ENCODE measurements around the gene CDK13.
"Not testable (repeated sequence)": the region's sequence is repeated elsewhere in the genome, so short reads cannot be mapped to it uniquely, and the experiment has no call there.

The CDK13 gene

DNA sequence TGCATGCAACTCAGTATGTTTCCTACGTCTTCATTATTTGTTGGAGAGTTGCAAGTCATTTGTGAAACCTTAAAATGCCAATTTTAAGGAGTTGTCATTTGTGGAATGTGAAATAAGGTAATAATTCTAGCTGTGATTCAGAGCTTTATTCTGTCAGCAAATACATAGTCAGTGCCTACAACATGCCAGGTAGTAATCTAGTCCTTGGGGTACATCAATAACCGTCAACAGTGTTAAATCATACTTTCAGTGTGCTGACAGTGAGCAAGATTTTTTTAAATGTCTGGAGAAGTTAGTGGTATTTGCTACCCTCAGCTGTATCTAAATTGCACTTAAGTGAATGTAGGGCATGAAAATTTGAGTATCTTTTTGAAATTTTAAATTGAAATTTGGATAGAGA lies 147.7 kb downstream of the CDK13 start:
- DNase-seq (ENCODE audit: low read depth in 2 of 3, low spot score in 1 of 3): no peak

DNA sequence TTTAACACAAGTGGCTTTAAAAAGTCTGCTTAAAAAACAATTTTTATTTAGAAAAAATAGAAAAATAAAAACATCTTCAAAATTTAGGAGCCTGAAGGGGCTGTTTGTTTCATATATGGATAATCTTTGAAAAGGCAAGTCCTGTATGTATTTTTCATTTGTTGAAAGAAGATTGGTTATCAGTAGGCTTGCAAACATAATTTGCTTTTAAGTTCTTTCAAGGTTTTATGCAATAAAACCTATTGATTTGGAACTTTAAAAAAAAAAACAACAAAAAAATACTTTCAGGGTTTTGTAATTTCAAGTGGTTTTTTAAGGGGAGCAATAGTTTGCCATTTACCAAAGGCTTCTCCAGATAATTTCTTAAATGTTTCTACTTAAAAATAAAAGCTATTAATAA lies 148.8 kb downstream of the CDK13 start:
- no peak for DNase-seq (ENCODE audit: low read depth in 2 of 3, low spot score in 1 of 3)

DNA sequence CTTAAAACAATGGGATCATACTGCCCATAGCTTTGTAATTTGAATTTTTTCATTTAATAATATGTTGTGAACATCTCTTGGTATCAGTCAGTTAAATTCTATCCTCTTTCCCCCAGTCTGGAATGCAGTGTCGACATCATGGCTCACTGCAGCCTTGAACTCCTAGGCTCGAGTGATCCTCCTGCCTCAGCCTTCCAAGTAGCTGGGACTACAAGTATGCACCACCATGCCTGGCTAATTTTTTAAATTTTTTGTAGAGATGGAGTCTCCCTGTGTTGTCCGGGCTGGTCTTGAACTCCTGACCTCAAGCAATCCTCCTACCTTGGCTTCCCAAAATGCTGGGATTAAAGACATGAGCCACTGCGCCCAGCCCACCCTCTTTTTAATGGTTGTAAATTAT lies 149.8 kb downstream of the CDK13 start:
- DNase-seq (ENCODE audit: low read depth in 2 of 3, low spot score in 1 of 3): no peak

DNA sequence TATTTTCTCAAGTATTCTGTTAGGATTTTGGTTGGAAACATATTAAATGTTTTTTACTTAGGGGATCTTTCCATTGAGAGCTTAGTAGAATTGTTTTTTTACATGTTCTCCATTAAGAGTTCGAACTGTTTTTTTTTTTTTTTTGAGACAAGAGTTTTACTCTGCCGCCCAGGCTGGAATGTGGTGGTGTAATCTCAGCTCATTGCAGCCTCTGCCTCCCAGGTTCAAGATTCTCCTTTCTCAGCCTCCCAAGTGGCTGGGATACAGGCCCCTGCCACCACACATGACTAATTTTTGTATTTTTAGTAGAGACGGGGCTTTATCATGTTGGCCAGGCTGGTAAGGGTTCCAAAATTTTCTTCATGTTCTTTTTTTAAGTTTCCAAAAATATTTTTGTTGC lies 151.1 kb downstream of the CDK13 start:
- no peak for DNase-seq (ENCODE audit: low read depth in 2 of 3, low spot score in 1 of 3)

DNA sequence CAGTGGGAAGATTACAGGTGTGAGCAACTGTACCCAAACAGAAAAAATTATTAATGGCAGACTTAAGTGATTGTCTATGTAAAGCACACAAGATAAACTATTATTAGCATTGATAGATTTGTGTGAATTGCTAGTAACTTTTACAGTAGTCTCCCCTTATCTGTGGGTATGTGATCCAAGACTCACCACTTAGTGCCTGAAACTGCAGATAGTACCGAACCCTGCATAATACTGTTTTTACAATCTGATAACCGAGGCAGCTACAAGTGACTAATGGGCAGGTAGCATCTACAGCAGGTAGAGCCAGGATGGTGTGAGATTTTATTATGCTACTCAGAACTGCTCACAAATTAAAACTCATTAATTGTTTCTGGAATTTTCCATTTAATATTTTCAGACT lies 152.8 kb downstream of the CDK13 start:
- DNase-seq (ENCODE audit: low read depth in 2 of 3, low spot score in 1 of 3): no peak

DNA sequence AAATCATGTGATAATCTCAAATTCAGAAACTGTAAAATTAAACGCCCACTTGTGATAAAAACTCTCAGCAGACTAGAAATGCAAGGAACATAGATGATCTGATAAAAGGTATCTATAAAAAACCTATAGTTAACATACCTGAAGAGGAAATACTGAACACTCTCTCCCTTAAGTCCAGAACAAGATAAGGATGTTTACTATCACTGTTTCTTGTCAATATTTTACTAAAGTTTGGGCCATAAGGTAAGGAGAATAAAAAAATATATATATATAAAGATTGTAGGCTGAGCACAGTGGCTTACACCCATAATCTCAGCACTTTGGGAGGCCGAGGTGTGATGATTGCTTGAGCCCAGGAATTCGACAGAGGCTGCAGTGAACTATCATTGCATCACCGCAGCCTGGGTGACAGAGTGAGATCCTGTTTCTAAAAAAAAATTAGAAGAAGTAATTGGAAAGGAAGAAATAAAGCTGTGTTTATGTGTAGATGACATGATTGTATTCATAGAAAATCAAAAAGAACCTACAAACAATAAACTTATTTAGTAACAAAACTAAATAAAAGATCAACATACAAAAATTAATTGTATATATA lies 155.9 kb downstream of the CDK13 start:
- DNase-seq (ENCODE audit: low read depth in 2 of 3, low spot score in 1 of 3): no peak

DNA sequence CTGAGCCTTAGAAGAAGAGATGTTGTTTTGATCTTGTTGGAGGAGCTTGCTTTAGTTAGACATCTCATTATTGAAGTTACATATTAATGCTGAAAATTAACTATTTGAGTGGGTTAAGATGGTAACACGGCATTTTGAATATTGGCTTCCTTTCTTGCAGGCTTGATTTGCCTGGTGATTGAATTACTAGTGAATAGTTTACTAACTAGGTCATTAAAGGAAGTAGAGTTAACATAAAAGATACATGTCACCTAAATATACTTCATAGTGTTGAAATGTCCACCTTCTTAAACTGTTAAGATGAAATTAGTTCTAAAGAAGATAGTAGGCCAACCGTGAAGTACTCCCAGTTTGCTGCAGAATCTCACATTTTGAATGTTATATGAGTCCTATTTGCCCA lies 165.9 kb downstream of the CDK13 start:
- no peak for DNase-seq (ENCODE audit: low read depth in 2 of 3, low spot score in 1 of 3)

DNA sequence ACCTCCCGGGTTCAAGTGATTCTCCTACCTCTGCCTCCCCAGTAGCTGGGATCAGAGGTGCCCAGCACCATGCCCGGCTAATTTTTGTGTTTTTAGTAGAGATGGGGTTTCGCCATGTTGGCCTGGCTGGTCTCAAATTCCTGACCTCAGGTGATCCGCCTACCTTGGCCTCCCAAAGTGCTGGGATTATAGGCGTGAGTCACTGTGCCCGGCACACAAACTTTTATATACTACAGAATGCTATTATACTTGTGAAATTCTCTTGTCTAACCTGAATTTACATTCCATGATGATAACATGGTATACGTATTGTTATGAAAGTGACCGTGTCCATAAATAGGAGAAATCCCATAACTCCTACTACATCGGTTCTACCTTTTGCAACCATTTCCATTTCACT lies 167.1 kb downstream of the CDK13 start:
- not testable (repeated sequence) for DNase-seq (ENCODE audit: low read depth in 2 of 3, low spot score in 1 of 3)

DNA sequence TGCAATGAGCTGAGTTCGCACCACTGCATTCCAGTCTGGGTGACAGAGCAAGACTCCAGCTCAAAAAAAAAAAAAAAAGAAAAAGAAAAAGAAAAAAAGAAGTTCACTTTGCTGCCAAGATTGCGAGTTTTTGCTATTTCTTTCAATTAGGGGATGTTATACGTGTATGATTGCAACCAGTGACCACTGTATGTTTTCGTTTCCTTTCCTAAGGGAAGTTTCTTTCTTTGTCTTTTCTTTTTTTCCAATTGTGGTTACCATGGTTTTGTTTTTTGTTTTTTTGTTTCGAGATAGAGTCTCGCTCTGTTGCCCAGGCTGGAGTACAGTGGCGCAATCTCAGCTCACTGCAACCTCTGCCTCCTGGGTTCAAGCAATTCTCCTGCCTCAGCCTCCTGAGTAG lies 168.1 kb downstream of the CDK13 start:
- not testable (repeated sequence) for DNase-seq (ENCODE audit: low read depth in 2 of 3, low spot score in 1 of 3)

DNA sequence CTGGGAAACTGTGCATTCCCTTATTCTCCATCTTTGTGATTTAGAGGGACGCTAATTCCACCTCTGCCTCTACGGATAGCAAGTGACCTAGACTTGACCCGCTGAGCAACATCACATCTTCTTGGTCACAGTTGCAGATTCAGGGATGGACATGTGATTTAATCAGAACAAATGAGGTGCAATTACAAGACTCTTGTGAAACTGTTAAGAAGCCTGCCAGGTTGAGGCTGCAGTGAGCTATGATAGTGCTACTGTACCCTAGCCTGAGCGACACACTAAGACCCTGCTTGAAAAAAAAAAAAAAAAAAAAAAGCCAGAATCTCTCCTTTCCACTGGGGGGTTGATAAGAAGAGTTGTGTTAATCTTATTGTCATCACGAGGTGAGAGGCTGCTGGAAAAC lies 170.0 kb downstream of the CDK13 start:
- DNase-seq (ENCODE audit: low read depth in 2 of 3, low spot score in 1 of 3): no peak

DNA sequence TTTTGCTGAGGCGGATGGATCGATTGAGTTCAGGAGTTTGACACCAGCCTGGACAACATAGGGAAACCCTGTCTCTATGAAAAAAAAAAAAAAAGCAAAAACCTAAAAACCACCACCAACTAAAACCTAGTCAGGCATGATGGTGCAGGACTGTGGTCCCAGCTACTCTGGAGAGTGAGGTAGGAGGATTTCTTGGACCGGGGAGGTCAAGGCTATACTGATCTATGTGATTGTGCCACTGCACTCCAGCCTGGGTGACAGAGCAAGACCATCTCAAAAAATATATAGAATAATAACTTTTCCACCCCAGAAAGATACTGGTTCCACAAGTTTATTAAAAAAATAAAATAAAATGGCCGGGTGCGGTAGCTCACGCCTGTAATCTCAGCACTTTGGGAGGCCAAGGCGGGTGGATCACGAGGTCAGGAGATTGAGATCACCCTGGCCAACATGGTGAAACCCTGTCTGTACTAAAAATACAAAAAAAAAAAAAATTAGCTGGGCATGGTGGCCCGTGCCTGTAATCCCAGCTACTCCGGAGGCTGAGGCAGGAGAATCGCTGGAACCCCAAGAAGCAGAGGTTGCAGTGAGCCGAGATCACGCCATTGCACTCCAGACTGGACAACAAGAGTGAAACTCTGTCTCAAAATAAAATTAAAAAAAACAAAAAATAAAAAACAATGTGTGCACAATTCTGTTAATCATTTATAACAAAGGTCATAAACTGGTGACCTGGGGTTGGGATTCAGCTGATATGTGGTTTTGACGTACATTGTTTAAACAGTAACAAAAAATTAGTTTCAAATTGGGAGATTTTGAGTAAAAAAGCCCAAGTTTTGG lies 172.3 kb downstream of the CDK13 start:
- DNase-seq (ENCODE audit: low read depth in 2 of 3, low spot score in 1 of 3): not testable (repeated sequence)

DNA sequence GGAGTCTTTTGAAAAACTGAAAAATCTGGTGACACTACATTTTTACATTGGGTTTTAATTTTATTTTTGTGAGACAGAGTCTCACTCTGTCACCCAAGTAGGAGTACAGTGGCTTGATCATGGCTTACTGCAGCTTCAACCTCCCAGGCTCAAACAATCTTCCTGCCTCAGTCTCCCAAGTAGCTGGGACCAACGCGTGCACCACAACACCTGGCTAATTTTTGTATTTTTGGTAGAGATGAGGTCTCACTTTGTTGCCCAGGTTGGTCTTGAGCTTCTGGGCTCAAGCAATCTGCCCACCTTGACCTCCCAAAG lies 172.8 kb downstream of the CDK13 start:
- DNase-seq (ENCODE audit: low read depth in 2 of 3, low spot score in 1 of 3): no peak

DNA sequence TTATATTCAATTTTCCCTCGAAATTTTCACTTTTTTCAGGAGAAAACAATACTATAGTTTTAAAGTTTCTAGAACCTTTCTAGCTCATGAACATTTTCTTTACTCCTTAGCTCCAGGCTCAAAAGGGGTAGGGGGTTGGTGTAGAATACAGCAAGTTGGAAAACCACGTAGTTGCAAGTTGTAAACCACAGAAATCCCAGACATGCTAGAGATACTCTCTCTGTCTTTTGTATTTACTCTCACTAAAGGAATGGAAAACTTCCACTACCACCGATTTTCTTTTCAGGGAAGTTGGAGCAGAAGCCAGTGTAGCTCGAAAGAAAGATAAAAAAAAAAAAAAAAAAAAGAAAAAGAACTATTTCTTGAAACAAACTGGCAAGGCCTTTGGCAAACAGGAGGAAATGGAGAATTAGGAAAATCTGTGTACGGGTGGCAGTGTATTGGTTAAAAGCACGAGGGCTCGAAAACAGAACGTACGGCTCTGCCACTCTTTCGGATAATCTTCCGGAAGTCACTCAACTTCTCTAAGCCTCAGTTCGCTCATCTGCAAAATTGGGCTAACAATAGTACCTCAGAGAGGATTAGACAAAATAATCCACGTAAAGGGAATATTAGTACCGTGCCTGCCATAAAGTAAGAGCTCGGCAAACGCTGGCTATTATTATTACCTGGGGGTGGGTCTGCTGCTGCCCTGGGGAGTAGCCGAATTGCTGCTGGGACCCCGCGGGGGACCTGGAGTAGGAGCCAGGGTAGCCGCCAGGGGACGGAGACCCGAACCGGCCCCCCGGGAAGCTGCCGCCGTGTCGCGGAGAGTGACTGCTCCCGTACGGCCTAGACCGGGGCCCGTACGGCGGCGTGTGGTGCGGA lies 183.7 kb downstream of the CDK13 start:
- peak in 1 of 3 donors; percentile 11 for DNase-seq (ENCODE audit: low read depth in 2 of 3, low spot score in 1 of 3)

DNA sequence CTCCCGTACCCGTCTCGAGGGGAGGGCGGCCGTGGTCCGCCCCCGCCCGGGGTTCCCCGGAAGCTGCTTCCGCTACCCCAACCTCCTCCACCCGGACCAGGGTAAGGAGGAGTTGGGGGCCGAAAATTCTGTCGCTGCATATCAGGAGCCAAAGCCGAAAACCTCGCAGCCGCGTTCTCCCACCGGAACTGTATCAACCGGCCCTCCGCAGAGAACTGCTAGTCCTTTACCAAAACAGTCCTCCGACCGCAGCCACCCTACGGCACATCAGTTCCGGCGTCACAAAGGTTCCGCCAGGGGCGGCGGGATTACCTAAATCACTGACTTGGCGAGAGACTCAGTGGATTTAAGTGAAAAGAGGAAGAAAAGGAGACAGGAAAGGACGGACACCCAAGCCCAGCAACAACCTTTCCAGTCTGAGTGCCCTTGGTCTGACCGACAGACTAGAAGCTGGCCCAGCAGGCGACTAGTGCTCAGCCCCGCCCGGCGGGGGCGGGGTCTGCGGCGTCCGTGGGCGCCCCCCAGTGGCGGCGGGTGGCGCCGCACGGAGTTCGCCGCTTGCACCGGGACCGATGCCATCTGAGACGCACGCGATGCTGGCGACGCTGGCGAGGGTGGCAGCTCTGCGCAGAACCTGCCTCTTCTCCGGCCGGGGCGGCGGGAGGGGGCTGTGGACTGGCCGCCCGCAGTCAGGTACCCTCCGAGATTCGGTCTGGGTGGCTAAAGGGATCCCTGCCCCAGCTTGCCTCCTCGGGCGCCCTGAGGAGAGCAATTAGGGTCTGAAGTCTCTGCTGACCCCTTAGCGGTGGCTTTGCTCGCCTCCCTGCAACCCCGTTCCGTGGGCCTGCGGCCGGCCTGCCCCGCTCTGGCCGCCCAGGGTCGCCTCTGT lies 184.6 kb downstream of the CDK13 start, which contains the start of the genes MPLKIP and SUGCT:
MPLKIP (minus strand) TSS at position 195 of the 889 bp plus-strand sequence; CDS start at position 140, 55 bp downstream.
SUGCT (plus strand) TSS at position 578 of the 889 bp plus-strand sequence.
- DNase-seq (ENCODE audit: low read depth in 2 of 3, low spot score in 1 of 3): peak; percentile 71 to 80 (median 77)

DNA sequence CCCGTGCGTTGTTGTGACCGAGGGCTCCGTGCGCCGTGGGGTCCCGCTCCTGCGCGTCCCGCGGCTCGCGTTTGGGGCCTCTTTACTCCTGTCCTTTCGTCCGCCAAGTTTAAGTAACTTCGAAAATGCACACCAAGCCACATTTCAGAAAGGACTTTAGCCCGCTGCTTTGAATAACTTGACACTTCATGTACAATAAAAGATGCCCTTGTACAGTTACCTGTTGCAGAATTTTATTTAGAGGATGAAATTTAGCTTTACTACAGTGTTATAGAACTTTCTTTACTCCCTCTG lies 185.2 kb downstream of the CDK13 start:
- DNase-seq (ENCODE audit: low read depth in 2 of 3, low spot score in 1 of 3): peak in 1 of 3 donors; percentile 4

DNA sequence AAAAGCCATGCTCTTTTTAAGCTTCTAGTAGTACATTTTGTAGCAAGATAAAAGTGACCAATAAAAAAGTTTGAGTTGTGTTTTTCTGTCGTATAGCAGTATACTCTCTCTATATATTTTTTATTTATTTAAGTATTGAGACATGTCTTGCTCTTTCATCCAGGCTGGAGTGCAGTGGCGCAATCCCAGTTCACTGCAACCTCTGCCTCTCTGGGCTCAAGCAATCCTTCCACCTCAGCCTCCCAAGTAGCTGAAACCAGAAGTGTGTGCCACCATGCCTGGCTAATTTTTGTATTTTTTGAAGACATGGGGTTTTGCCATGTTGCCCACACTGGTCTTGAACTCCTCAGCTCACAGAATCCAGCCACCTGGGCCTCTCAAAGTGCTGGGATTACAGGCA lies 187.5 kb downstream of the CDK13 start:
- no peak for DNase-seq (ENCODE audit: low read depth in 2 of 3, low spot score in 1 of 3)

DNA sequence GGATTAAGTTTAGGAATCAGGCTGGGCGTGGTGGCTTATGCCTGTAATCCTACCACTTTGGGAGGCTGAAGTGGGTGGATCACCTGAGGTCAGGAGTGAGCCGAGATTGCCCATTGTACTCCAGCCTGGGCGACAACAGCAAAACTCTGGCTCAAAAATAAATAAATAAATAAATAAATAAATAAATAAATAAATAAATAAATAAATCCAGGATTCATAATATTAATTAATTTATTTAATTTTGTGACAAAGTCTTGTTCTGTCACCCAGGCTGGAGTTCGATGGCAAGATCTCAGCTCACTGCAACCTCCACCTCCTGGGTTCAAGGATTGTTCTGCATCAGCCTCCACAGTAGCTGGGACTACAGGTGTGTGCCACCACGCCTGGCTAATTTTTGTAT lies 188.9 kb downstream of the CDK13 start:
- DNase-seq (ENCODE audit: low read depth in 2 of 3, low spot score in 1 of 3): no peak

DNA sequence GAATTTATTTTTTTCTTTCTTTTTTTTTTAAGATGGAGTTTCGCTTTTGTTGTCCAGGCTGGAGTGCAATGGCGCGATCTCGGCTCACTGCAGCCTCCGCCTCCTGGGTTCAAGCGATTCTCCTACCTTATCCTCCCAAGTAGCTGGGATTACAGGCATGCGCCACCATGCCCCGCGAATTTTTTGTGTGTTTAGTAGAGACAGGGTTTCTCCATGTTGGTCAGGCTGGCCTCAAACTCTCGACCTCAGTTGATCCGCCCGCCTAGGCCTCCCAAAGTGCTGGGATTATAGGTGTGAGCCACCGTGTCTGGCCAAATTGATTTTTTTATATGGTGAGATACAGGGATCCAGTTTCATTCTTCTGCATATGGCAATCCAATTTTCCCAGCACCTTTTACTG lies 189.8 kb downstream of the CDK13 start:
- DNase-seq (ENCODE audit: low read depth in 2 of 3, low spot score in 1 of 3): not testable (repeated sequence)

DNA sequence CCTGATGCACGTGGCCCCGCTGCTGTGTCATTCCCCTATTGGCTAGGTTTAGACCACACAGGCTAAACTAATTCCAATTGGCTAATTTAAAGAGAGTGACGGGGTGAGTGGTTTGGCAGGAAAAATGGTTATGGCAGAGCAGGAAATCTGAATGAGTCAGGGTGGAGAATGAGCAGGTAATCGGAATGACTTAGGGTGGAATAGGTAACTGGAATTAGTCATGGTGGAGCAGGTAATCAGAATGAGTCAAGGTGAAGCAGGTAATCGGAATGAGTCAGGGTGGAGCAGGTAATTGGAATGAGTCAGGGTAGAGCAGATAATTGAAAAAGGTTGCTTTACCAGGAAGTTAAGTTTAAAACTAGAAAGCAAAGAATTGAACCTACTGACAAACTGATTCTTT lies 191.9 kb downstream of the CDK13 start:
- DNase-seq (ENCODE audit: low read depth in 2 of 3, low spot score in 1 of 3): not testable (repeated sequence)

DNA sequence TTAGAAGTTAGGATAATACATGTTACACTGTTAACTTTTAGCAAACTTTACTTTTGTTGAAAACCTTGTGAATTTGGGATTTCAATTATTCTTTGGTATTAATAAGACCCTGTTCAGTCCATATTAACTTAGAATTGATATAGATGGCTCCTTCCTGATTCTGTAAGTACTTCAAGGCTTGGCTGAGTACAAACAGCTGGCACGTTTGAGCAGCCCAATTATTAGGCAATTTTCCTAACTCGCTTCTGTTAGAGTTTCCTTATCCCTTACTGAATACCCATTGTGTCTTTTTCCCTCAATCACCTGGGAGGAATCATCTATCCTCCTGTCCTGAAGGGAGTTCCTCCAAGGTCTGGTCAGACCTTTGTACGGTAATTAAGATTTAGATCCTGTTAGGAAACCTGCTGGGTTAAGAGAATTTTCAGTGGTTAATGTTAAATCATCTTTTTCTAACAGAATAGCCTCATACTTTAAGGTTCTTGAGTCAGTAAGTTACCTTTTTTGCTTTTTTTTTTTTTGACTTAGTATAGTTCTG lies 195.6 kb downstream of the CDK13 start:
- DNase-seq (ENCODE audit: low read depth in 2 of 3, low spot score in 1 of 3): not testable (repeated sequence)

Measured in stimulated activated CD4-positive, alpha-beta T cell treated with anti-CD3 and anti-CD28 coated beads, Interleukin-12 subunit alpha, Interleukin-12 subunit beta, amount 100 ng/mL, for 48 hours (primary cell).